ENCODE results near the gene CLEC4F. TPM values are rescaled to one million over a fixed set of nuclear protein-coding genes. Genes with fewer than 3 reads are reported as not detected.

Gene CLEC4F
- under 1 TPM in 1 of 2 donors, not detected in 1; 0.23 TPM for total RNA-seq

- Histone ChIP-seq H3K4me1 (replicated peaks) (no peaks in the 10 kb centered on the region), H3K36me3 (no peaks in the 10 kb centered on the region), H3K4me3 (no peak within 1 kb of the TSS), H3K27ac (no peak within 1 kb of the TSS), H3K27me3 (replicated peaks; ENCODE audit: insufficient read depth) (no peaks in the 10 kb centered on the region), H3K9me3 (no peaks in the 10 kb centered on the region)
- no peak for DNase-seq (ENCODE audit: low spot score)
- intact Hi-C loops (cut with DNase I), result no loop called here
- TF ChIP-seq CTCF (IDR thresholded peaks at IDR 0.05), result no peak
- 66% methylated on average over 7 of the region's 7 CpGs for WGBS
Measured at GRCh38 chr2:70820499-70820898, at the start of gene CLEC4F. TSS of gene CLEC4F (minus strand) at chr2:70820599. CDS start at chr2:70820523, 76 bp downstream.

- no peak overlapping the region for H3K27ac ChIP-seq
- WGBS, result 92% methylated on average over 1 of the region's 1 CpG
- TF ChIP-seq CTCF (IDR thresholded peaks at IDR 0.05), result no peak
- no peak for TF ChIP-seq POLR2A (IDR thresholded peaks at IDR 0.05)
- TF ChIP-seq POLR2AphosphoS5 (IDR thresholded peaks at IDR 0.05), result no peak
- peaks cover 2% of the 10 kb centered on the region for H3K4me1 ChIP-seq (replicated peaks)
- DNase-seq (ENCODE audit: low spot score), result no peak
- intact Hi-C loops (cut with DNase I), result no loop called here
- no peaks in the 10 kb centered on the region for H3K9me3 ChIP-seq
- no peaks in the 10 kb centered on the region for H3K36me3 ChIP-seq
- H3K4me3 ChIP-seq, result no peak overlapping the region
- H3K27me3 ChIP-seq (replicated peaks; ENCODE audit: insufficient read depth), result no peaks in the 10 kb centered on the region
Measured at GRCh38 chr2:70868970-70869369, 48.6 kb upstream of the CLEC4F start.

GRCh38 chr2:70861777-70862625, 41.6 kb upstream of the CLEC4F start:
- DNase-seq (ENCODE audit: low spot score), result peak; percentile 69
- H3K27me3 ChIP-seq (replicated peaks; ENCODE audit: insufficient read depth), result peaks cover 3% of the 10 kb centered on the region
- H3K4me3 ChIP-seq, result no peak overlapping the region
- intact Hi-C loops (cut with DNase I), result no loop called here
- H3K9me3 ChIP-seq, result no peaks in the 10 kb centered on the region
- no peaks in the 10 kb centered on the region for H3K36me3 ChIP-seq
- TF ChIP-seq POLR2AphosphoS5 (IDR thresholded peaks at IDR 0.05) (no peak), POLR2A (IDR thresholded peaks at IDR 0.05) (no peak), CTCF (IDR thresholded peaks at IDR 0.05) (peak; percentile 73 to 81 (median 76))
- H3K27ac ChIP-seq, result no peak overlapping the region
- no peaks in the 10 kb centered on the region for H3K4me1 ChIP-seq (replicated peaks)
- WGBS, result 9% methylated on average over 21 of the region's 21 CpGs

- no peak for DNase-seq (ENCODE audit: low spot score)
- no peak overlapping the region for H3K4me3 ChIP-seq
- TF ChIP-seq CTCF (IDR thresholded peaks at IDR 0.05) (no peak), POLR2A (IDR thresholded peaks at IDR 0.05) (no peak), POLR2AphosphoS5 (IDR thresholded peaks at IDR 0.05) (no peak)
- intact Hi-C loops (cut with DNase I), result no loop called here
- no peaks in the 10 kb centered on the region for H3K36me3 ChIP-seq
- H3K4me1 ChIP-seq (replicated peaks), result no peaks in the 10 kb centered on the region
- H3K27ac ChIP-seq, result no peak overlapping the region
- 69% methylated on average over 1 of the region's 1 CpG for WGBS
- no peaks in the 10 kb centered on the region for H3K9me3 ChIP-seq
- H3K27me3 ChIP-seq (replicated peaks; ENCODE audit: insufficient read depth), result no peaks in the 10 kb centered on the region
Measured at GRCh38 chr2:70855667-70856066, 35.3 kb upstream of the CLEC4F start.

GRCh38 chr2:70854411-70854810, 34.0 kb upstream of the CLEC4F start:
- Histone ChIP-seq H3K27me3 (replicated peaks; ENCODE audit: insufficient read depth) (no peaks in the 10 kb centered on the region), H3K4me3 (no peak overlapping the region), H3K36me3 (no peaks in the 10 kb centered on the region), H3K9me3 (no peaks in the 10 kb centered on the region), H3K27ac (no peak overlapping the region), H3K4me1 (replicated peaks) (no peaks in the 10 kb centered on the region)
- 82% methylated on average over 4 of the region's 4 CpGs for WGBS
- intact Hi-C loops (cut with DNase I), result no loop called here
- TF ChIP-seq POLR2A (IDR thresholded peaks at IDR 0.05), result no peak
- TF ChIP-seq CTCF (IDR thresholded peaks at IDR 0.05), result no peak
- no peak for TF ChIP-seq POLR2AphosphoS5 (IDR thresholded peaks at IDR 0.05)
- no peak for DNase-seq (ENCODE audit: low spot score)
